ENCODE measurements around the gene SRF.
A peak's percentile ranks its signal among the peaks of the same experiment; 100 is the strongest.
"Not testable (repeated sequence)": the region's sequence is repeated elsewhere in the genome, so short reads cannot be mapped to it uniquely, and the experiment has no call there.

Gene SRF

DNA sequence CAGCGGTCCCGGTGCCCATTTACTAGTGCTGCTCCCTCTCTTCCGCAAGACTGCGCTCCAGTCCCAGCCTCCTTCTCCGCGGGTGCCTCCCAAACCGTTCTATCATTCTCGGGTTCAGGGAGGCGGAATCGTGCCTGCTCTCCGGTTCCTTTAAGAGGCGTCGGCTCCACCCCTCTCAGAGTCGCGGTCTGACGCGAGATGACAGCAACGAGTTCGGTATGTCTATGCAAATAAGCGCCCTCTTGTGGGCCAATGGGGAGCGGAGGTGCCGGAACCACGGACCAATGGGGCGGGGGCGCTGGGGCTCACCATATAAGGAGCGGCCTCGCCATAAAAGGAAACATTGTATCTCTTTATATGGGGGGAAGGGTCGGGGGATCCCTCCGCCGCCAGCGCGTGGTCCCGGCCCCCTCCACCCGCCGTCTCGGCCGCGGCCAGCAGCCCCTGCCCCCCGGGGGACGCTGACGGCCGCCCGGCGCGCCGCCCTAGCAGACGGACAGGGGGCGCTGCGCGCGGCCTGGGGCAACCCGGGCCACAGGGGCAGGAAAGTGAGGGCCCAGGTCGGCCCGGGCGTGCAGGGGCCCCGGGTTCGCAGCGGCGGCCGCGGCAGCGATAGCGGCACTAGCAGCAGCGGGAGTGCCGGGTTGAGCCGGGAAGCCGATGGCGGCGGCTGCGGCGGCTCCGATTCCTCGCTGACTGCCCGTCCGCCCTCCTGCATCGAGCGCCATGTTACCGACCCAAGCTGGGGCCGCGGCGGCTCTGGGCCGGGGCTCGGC lies at the start of gene SRF:
TSS of gene SRF (plus strand) at position 339 of the 776 bp plus-strand sequence. CDS start at position 727, 388 bp downstream.
- peak; percentile 99 for DNase-seq

DNA sequence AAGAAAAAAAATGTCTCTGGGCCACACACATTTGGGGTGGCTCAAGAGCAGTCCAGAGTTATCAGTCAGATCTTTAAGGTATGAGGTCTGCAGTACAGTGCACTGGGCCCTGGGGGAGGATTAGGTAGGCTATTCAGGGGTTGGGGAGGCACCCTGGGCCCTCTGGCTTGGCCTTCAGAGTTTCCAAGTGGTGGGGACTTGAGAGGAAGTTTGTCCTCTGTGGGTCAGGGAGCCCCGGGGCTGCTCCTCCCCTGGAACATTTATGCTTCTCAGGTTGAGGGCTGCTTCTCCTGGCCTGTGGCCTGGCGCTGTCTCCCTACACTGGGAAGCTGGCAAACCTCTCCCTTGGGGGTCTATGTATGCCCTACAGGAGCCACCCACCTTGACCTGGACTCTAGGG lies 48.9 kb upstream of the SRF start:
- no peak for DNase-seq

DNA sequence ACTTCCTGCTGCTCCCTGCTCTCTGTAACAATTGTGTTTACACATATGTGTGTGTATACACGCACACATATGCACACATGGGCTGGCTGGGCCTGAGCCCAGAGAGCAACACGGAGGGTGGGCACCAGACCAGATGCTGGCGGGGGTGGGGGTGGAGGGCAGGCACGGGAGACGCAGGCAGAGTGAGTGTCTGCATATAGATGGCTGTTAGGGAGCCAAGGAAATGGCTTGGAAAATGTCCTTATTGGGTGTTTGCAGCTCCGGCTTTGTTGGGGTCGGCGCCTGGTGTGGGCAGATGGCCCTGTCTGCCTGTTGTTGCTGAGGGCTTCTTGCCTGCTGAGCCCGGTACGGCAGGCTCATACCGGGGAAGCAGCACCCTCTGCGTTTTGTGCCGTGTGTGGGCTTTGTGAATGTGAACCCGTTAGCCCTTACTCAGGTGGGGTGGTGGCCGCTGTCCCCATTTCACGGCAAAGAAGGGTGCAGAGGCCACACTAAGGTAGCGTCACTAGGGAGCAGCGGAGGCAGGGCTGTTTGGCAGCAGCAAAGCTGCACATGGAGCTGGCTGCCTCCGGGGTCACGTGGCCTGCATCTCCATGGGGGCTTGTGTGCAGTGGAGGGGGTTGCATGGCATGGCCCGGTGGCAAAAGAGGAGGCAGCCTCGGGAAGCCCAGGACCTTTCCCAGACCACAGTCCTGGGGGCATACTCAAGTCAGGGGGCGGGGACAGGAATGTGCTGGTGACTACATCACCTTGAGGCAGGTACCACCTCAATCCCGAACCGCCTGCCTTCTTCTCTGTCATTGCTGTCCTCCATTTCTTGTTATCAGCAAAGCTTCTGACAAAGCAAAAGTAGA lies 47.4 kb upstream of the SRF start:
- DNase-seq: no peak

GRCh38 chr6:43124481-43124880 lies 46.6 kb upstream of the SRF start:
- DNase-seq: no peak

DNA sequence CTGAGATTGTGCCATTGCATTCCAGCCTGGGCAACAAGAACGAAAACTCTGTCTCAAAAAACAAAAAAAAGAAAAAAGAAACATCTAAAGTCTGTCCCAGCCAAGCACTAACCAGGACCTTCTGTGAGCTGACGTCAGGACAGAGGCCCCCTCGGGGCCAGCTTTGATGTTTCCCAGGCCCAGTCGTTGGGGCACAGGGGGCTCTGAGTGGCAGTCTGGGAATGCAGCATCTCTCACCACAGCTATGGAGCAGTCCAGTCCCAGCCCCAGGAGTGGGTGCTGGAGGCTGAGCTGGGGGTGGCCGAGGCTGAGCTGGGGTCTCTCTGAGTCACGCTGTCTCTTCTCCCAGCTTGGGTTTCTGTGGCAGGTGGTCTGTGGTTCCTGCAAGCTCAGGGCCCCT lies 46.0 kb upstream of the SRF start:
- no peak for DNase-seq

GRCh38 chr6:43125555-43125954 lies 45.5 kb upstream of the SRF start:
- DNase-seq: no peak

- no peak for DNase-seq
Measured at GRCh38 chr6:43127180-43127579, 43.9 kb upstream of the SRF start.

DNA sequence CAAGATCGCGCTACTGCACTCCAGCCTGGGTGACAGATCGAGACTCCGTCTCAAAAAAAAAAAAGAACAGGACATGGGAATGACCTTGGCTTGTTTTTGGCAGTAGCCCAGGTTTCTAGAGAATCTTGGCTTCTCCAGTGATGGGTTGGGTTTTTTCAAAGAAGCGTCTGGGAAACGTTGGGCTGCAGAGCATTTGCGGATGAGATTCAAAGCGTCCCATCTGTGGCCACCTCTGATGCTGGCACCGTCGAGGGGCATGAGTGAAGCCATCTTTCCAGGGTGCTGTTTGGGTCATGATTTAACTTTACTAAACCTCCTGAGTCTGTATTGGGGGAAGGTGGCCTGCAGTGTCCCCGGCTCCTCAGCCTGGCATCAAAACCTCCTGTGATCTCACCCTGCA lies 43.2 kb upstream of the SRF start:
- DNase-seq: no peak

DNA sequence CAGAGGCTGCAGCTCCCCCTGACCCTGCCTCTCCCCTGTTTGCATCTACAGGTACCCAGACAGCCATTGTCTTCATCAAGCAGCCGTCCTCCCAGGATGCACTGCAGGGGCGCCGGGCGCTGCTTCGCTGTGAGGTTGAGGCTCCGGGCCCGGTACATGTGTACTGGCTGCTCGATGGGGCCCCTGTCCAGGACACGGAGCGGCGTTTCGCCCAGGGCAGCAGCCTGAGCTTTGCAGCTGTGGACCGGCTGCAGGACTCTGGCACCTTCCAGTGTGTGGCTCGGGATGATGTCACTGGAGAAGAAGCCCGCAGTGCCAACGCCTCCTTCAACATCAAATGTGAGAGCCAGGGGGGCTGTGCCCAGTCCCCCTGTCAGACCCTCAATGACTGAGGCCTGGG lies 42.1 kb upstream of the SRF start:
- no peak for DNase-seq

DNA sequence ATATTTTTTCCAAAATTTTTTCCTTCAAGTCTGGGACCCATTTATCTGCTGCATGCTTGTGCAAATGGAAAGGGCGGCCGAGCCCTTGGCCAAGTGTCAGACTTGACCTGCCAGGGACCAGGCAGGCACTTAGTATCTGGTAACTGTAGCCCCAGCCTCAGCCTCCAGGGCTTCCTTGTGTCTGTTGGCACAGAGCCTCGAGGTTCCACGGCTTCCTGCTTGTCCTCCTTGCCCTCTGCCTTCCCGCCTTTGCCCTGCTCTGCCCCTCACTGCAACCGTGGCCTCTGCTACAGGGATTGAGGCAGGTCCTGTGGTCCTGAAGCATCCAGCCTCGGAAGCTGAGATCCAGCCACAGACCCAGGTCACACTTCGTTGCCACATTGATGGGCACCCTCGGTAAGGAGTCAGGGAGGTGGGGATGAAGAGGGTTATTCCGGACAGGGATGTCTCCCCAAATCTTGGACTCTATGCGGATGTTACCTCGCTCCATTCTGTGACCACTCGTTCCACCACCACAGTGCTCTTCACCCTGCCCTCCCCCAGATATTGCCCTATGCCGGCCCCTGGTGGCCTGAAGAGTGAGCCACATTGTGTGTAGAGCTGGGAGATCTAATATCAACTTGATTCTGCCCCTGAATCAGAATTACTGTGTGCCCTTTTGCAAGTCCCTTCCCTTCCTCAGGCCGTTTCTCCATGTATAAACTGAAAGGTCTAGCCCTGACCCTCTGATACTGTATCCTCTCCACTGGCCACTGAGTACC lies 41.5 kb upstream of the SRF start:
- DNase-seq: peak; percentile 12

- DNase-seq: no peak
Measured at GRCh38 chr6:43130429-43130828, 40.6 kb upstream of the SRF start.

DNA sequence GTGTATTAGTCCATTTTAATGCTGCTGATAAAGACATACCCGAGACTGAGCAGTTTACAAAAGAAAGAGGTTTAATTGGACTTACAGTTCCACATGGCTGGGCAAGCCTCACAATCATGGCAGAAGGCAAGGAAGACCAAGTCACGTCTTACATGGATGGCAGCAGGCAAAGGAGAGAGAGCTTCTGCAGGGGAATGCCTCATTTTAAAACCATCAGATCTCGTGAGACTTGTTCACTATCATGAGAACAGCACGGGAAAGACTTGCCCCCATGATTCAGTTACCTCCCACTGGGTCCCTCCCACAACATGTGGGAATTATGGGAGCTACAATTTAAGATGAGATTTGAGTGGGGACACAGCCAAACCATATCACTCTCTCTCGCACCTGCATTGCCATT lies 39.7 kb upstream of the SRF start:
- not testable (repeated sequence) for DNase-seq

DNA sequence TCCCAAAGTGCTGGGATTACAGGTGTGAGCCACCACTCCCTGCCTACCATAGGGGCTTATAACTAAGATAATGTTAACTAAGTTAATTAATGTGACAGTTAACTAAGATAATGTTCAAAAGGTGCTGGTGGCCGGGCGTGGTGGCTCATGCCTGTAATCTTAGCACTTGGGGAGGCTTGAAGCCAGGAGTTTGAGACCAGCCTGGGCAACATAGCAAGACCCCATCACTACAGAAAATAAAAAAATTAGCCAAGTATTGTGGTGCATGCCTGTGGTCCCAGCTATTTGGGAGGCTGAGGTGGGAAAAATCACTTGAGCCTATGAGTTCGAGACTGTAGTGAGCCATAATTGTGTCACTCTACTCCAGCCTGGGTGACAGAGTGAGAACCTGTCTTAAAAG lies 32.8 kb upstream of the SRF start:
- no peak for DNase-seq

- not testable (repeated sequence) for DNase-seq
Measured at GRCh38 chr6:43139973-43140372, 31.1 kb upstream of the SRF start.

DNA sequence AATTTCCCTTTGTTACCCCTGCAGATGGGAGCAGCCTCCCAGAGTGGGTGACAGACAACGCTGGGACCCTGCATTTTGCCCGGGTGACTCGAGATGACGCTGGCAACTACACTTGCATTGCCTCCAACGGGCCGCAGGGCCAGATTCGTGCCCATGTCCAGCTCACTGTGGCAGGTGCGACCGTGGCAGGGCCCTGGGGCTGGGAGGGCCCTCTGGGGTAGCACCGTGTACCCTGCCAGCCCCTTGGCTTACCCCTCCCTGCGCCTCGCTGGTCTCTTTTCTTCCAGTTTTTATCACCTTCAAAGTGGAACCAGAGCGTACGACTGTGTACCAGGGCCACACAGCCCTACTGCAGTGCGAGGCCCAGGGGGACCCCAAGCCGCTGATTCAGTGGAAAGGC lies 29.4 kb upstream of the SRF start:
- DNase-seq: no peak

DNA sequence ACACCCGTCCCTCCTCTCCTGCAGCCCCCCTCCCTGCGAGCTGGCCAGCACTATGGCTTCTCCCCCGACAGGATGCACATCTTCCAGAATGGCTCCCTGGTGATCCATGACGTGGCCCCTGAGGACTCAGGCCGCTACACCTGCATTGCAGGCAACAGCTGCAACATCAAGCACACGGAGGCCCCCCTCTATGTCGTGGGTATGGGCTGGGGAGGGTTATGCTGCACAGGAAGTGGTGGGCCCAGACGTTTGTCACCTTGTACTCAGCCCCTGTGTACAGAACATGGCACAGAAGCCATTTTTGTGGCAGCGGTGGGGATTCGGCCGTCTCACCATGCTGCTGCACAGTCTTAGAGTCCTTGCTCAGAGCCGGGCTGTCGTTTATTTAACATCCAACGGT lies 29.0 kb upstream of the SRF start:
- DNase-seq: no peak

GRCh38 chr6:43143235-43144128 lies 27.6 kb upstream of the SRF start:
- peak; percentile 82 for DNase-seq

- no peak for DNase-seq
Measured at GRCh38 chr6:43144879-43145278, 26.2 kb upstream of the SRF start.

- DNase-seq: no peak
Measured at GRCh38 chr6:43146261-43146660, 24.8 kb upstream of the SRF start.

GRCh38 chr6:43146709-43147688 lies 24.1 kb upstream of the SRF start:
- DNase-seq: no peak

Data from HCEC 1CT (cell line).